Kidney (tissue), 22 donors: ENCODE measurements around the gene PYDC2. TPM values are rescaled to one million over a fixed set of nuclear protein-coding genes. Genes with fewer than 3 reads are reported as not detected.

Experiments used
- DNase-seq, 5 donors: peaks; one replicate each; pipeline ENCODE4 v3.0.0-alpha.2; 2013 to 2020
- FAIRE-seq: peaks from 2 replicates; lab custom pipeline; 2012; peaks lifted over from hg19 to GRCh38; lab: Jason Lieb, UNC
- H3K27ac ChIP-seq, 2 donors: one replicate each; pipeline ENCODE4 v1.7.0; 2013; ENCODE audit warnings: low read depth in 2 of 2, low read length in 2 of 2, inconsistent platforms in 1 of 2
- H3K27me3 ChIP-seq: one replicate; pipeline ENCODE4 v1.7.1; 2013; ENCODE audit warnings: low read length, inconsistent platforms; ENCODE audit not compliant: control insufficient read depth, insufficient read depth
- H3K36me3 ChIP-seq, 3 donors: one replicate each; pipeline versions ENCODE4 v1.7.0 to v1.7.1; 2013; ENCODE audit warnings: low read length in 3 of 3, control low read depth in 1 of 3, inconsistent platforms in 1 of 3; ENCODE audit not compliant: insufficient read depth in 3 of 3, control insufficient read depth in 2 of 3
- H3K4me1 ChIP-seq, 3 donors: one replicate each; pipeline versions ENCODE4 v1.7.0 to v1.7.1; 2013; ENCODE audit warnings: low read length in 3 of 3, inconsistent platforms in 1 of 3, low read depth in 1 of 3; ENCODE audit not compliant: control insufficient read depth in 2 of 3, insufficient read depth in 2 of 3
- H3K4me3 ChIP-seq, 3 donors: one replicate each; pipeline versions ENCODE4 v1.7.0 to v1.8.1; 2013; ENCODE audit warnings: low read length in 3 of 3, control low read depth in 1 of 3, inconsistent platforms in 1 of 3
- H3K9ac ChIP-seq, 3 donors: one replicate each; pipeline versions ENCODE4 v1.7.0 to v1.7.1; 2013; ENCODE audit warnings: low read length in 3 of 3, control low read depth in 1 of 3, inconsistent platforms in 1 of 3
- H3K9me3 ChIP-seq, 3 donors: one replicate each; pipeline versions ENCODE4 v1.7.0 to v1.7.1; 2013; ENCODE audit warnings: low read length in 3 of 3, control low read depth in 1 of 3, inconsistent platforms in 1 of 3; ENCODE audit not compliant: control insufficient read depth in 2 of 3, insufficient read depth in 1 of 3
- CTCF ChIP-seq: IDR thresholded peaks from 3 replicates; pipeline ENCODE4 v1.5.1; 2012; ENCODE audit warnings: mild to moderate bottlenecking, moderate library complexity, borderline replicate concordance; ENCODE audit not compliant: insufficient read depth; ENCODE audit errors: extremely low read depth
- intact Hi-C: fragments of 100-400 bp; cut with DNase I; formaldehyde crosslinking; loops from one replicate; pipeline ENCODE4 v1.11.1; 2022
- long read RNA-seq, 10 donors: library from polyadenylated mRNA in 1 of 10; unstranded in 1 of 10; transcript quantifications; one replicate each; pipeline ENCODE4 v2.0.0 and lab custom pipeline, GENCODE V29; 2021 to 2026
- polyA plus RNA-seq: library from polyadenylated mRNA; stranded (reverse); fragments of 350-450 nt; fragmentation: Illumina TruSeq; extraction: RNeasy Lipid Tissue Mini Kit (QIAGEN cat#74804); gene quantifications from one replicate; pipeline ENCODE4 v1.2.3, GENCODE V29; 2014; ENCODE audit warnings: low read depth, low replicate concordance; ENCODE audit not compliant: insufficient read depth
- total RNA-seq: library from RNA; stranded (reverse); fragmentation: NEBNext Ultra II Directional; extraction: Animal tissue kit (Norgen Biotek cat#: 25700); gene quantifications from one replicate; pipeline ENCODE4 v1.2.1, GENCODE V29; 2021
- donor health status: control.
- donor health status: control.
- donor health status: control.
- donor health status: control.
- donor health status: control.
- donor health status: DM: yes; HTN: yes; CAD: no.
- donor health status: Normal renal cell carcinoma (clear cell type).

Gene PYDC2
- total RNA-seq (not detected), polyA plus RNA-seq (not detected)
- long read RNA-seq, donor 1, result 0 reads
- long read RNA-seq, donor 2, result 0 reads
- long read RNA-seq, donor 3, result 0 reads
- long read RNA-seq, donor 4, result 0 reads
- long read RNA-seq, donor 5, result 0 reads
- long read RNA-seq, donor 6, result 0 reads
- long read RNA-seq, donor 7, result 0 reads
- long read RNA-seq, donor 8, result 0 reads
- long read RNA-seq, donor 9, result 0 reads
- long read RNA-seq, donor 10, result 0 reads

- no peak within 1 kb of the TSS for H3K9ac ChIP-seq
- TF ChIP-seq CTCF, result no peak
- no peak within 1 kb of the TSS for H3K4me3 ChIP-seq
- H3K27ac ChIP-seq, result no peak within 1 kb of the TSS
- no peaks in the 10 kb centered on the region for H3K27me3 ChIP-seq
- no peak for DNase-seq
- no peaks in the 10 kb centered on the region for H3K4me1 ChIP-seq
- H3K9me3 ChIP-seq, result no peaks in the 10 kb centered on the region
- intact Hi-C loops, result no loop called here
- no peaks in the 10 kb centered on the region for H3K36me3 ChIP-seq
- no peak for FAIRE-seq
Observed at GRCh38 chr3:191461113-191461595, at the start of gene PYDC2. Gene PYDC2 (plus strand): TSS chr3:191461163. CDS start chr3:191461163, 0 bp downstream.

GRCh38 chr3:191412759-191413158 lies 48.2 kb upstream of the PYDC2 start:
- peaks cover 0 to 2% (median 0%) of the 10 kb centered on the region in 3 donors for H3K9me3 ChIP-seq
- peak in 1 of 5 donors; percentile 24 for DNase-seq
- TF ChIP-seq CTCF, result no peak
- H3K9ac ChIP-seq, result no peak overlapping the region
- H3K27ac ChIP-seq, result no peak overlapping the region
- intact Hi-C loops, result no loop called here
- no peaks in the 10 kb centered on the region for H3K36me3 ChIP-seq
- no peak for FAIRE-seq
- H3K27me3 ChIP-seq, result no peaks in the 10 kb centered on the region
- no peaks in the 10 kb centered on the region for H3K4me1 ChIP-seq
- no peak overlapping the region for H3K4me3 ChIP-seq

- Histone ChIP-seq H3K9me3 (peaks cover 0 to 2% (median 0%) of the 10 kb centered on the region in 3 donors), H3K36me3 (no peaks in the 10 kb centered on the region), H3K27ac (no peak overlapping the region), H3K4me1 (no peaks in the 10 kb centered on the region), H3K4me3 (no peak overlapping the region), H3K27me3 (no peaks in the 10 kb centered on the region), H3K9ac (no peak overlapping the region)
- no peak for TF ChIP-seq CTCF
- intact Hi-C loops, result no loop called here
- FAIRE-seq, result no peak
- DNase-seq, result no peak
Observed at GRCh38 chr3:191414286-191414685, 46.7 kb upstream of the PYDC2 start.
